Sigmoid colon (tissue), 7 donors: ENCODE data around the gene MIDN. TPM values are rescaled to one million over a fixed set of nuclear protein-coding genes. Genes with fewer than 3 reads are reported as not detected.

Experiments used
- DNase-seq: peaks from one replicate; pipeline ENCODE4 v3.0.0-alpha.2; 2019
- H3K27ac ChIP-seq, 4 donors: fragments of 200-600 bp; sonication (generic); one replicate each; pipeline ENCODE4 v1.5.1; 2016 to 2019; ENCODE audit warnings: mild to moderate bottlenecking in 1 of 4
- H3K27me3 ChIP-seq, 3 donors: fragments of 200-600 bp; sonication (generic); one replicate each; pipeline ENCODE4 v1.5.1; 2019; ENCODE audit warnings: mild to moderate bottlenecking in 1 of 3
- H3K36me3 ChIP-seq, 4 donors: fragments of 200-600 bp; sonication (generic); one replicate each; pipeline ENCODE4 v1.5.1; 2016 to 2019
- H3K4me1 ChIP-seq, 4 donors: fragments of 200-600 bp; sonication (generic); one replicate each; pipeline ENCODE4 v1.5.1; 2017 to 2019
- H3K4me3 ChIP-seq, 4 donors: fragments of 200-600 bp; sonication (generic); one replicate each; pipeline ENCODE4 v1.5.1; 2017 to 2019; ENCODE audit warnings: mild to moderate bottlenecking in 2 of 4, moderate library complexity in 1 of 4
- H3K9me3 ChIP-seq, 4 donors: fragments of 200-600 bp in 3 of 4; sonication (generic) in 3 of 4; one replicate each; pipeline versions ENCODE4 v1.5.1 to v1.6.1; 2013 to 2019
- CTCF ChIP-seq, 4 experiments: fragments of 450-650 bp in 3 of 4; fragments of 200-600 bp in 1 of 4; IDR thresholded peaks; one replicate each; pipeline ENCODE4 v1.5.1; 2016 to 2019; ENCODE audit warnings: antibody characterized with exemption in 4 of 4, mild to moderate bottlenecking in 3 of 4, moderate library complexity in 2 of 4
- EP300 ChIP-seq, 4 donors: sonication (generic); formaldehyde crosslinking; IDR thresholded peaks; one replicate each; pipeline ENCODE4 v1.6.1; 2017; ENCODE audit warnings: antibody characterized with exemption in 4 of 4
- POLR2A ChIP-seq, 2 donors: fragments of 450-650 bp; IDR thresholded peaks; one replicate each; pipeline ENCODE4 v1.6.1; 2016; ENCODE audit warnings: antibody characterized with exemption in 2 of 2, mild to moderate bottlenecking in 2 of 2, moderate library complexity in 2 of 2
- POLR2AphosphoS5 ChIP-seq, 4 donors: sonication (generic); formaldehyde crosslinking; IDR thresholded peaks; one replicate each; pipeline ENCODE4 v1.6.1; 2017; ENCODE audit warnings: antibody characterized with exemption in 4 of 4
- WGBS, 2 donors: extraction: QIAGEN DNeasy Blood & Tissue Kit; methylation state at CpG; one replicate each; pipeline ENCODE4 v1.1.7; 2013; 5-methylcytosine and 5-hydroxymethylcytosine counted together
- intact Hi-C: fragments of 100-400 bp; cut with DNase I; formaldehyde crosslinking; loops from one replicate; pipeline ENCODE4 v1.15.1; 2023
- polyA plus RNA-seq, 3 donors: library from polyadenylated mRNA; stranded (reverse); fragments of 200-250 nt; gene quantifications; one replicate each; pipeline ENCODE4 v1.2.3, GENCODE V29; 2013
- total RNA-seq, 4 donors: library from RNA; depleted of rRNA; stranded (reverse); fragments of >200 nt; gene quantifications; one replicate each; pipeline ENCODE4 v1.1.0, GENCODE V29; 2016
- donor health status: healthy with polysubstance abuse.
- donor health status: Bipolar disorder and iron deficiency.
- donor health status: healthy.

MIDN gene
- total and polyA plus RNA-seq, 7 donors: 14.6 to 87.0 (median 42.1) TPM

GRCh38 chr19:1307320-1307719, 58.9 kb downstream of the MIDN start:
- H3K9me3 ChIP-seq: no peaks in the 10 kb centered on the region
- H3K4me1 ChIP-seq: no peaks in the 10 kb centered on the region
- H3K36me3 ChIP-seq: no peaks in the 10 kb centered on the region
- no peak for DNase-seq
- intact Hi-C loops: no loop called here
- no peak overlapping the region for H3K4me3 ChIP-seq
- no peak for TF ChIP-seq POLR2AphosphoS5 (IDR thresholded peaks at IDR 0.05)
- no peak for TF ChIP-seq EP300 (IDR thresholded peaks at IDR 0.05)
- no peak for TF ChIP-seq CTCF (IDR thresholded peaks at IDR 0.05)
- TF ChIP-seq POLR2A (IDR thresholded peaks at IDR 0.05): no peak
- 93 to 96% methylated on average over 38 of the region's 38 CpGs for WGBS, 2 donors
- no peak overlapping the region for H3K27ac ChIP-seq
- peaks cover 0 to 25% (median 0%) of the 10 kb centered on the region in 3 donors for H3K27me3 ChIP-seq

- Histone ChIP-seq H3K9me3 (no peaks in the 10 kb centered on the region), H3K27me3 (peaks cover 0 to 27% (median 3%) of the 10 kb centered on the region in 3 donors), H3K36me3 (no peaks in the 10 kb centered on the region), H3K27ac (no peak overlapping the region), H3K4me1 (no peaks in the 10 kb centered on the region), H3K4me3 (no peak overlapping the region)
- intact Hi-C loops: no loop called here
- 93 to 95% methylated on average over 20 of the region's 20 CpGs for WGBS, 2 donors
- no peak for DNase-seq
- no peak for TF ChIP-seq EP300 (IDR thresholded peaks at IDR 0.05)
Observed at GRCh38 chr19:1307755-1308303, 59.4 kb downstream of the MIDN start.

- Histone ChIP-seq H3K4me1 (no peaks in the 10 kb centered on the region), H3K27ac (no peak overlapping the region), H3K27me3 (peaks cover 0 to 36% (median 12%) of the 10 kb centered on the region in 3 donors), H3K9me3 (no peaks in the 10 kb centered on the region), H3K4me3 (no peak overlapping the region), H3K36me3 (no peaks in the 10 kb centered on the region)
- intact Hi-C loops: no loop called here
- 50 to 68% methylated on average over 11 of the region's 11 CpGs for WGBS, 2 donors
- DNase-seq: no peak
- TF ChIP-seq EP300 (IDR thresholded peaks at IDR 0.05): no peak
- TF ChIP-seq POLR2AphosphoS5 (IDR thresholded peaks at IDR 0.05): no peak
- no peak for TF ChIP-seq CTCF (IDR thresholded peaks at IDR 0.05)
- no peak for TF ChIP-seq POLR2A (IDR thresholded peaks at IDR 0.05)
Observed at GRCh38 chr19:1308718-1309117, 60.3 kb downstream of the MIDN start.

Other genes starting within 250 kb of the MIDN start
- gene GRIN3B, start 248.2 kb upstream of the MIDN start, total RNA-seq: under 1 TPM in 1 of 4 donors, not detected in 3; 0.14 TPM
- gene GRIN3B, start 248.2 kb upstream of the MIDN start, polyA plus RNA-seq: under 1 TPM in 1 of 3 donors, not detected in 2; 0.04 TPM
- gene TMEM259, start 227.5 kb upstream of the MIDN start, total RNA-seq: 100 to 1,000 TPM in 2 of 4 donors, 10 to 100 TPM in 2; 85.6 to 174 (median 126) TPM
- gene TMEM259, start 227.5 kb upstream of the MIDN start, polyA plus RNA-seq: 100 to 1,000 TPM in 1 of 3 donors, 10 to 100 TPM in 2; 19.2 to 232 (median 25.9) TPM
- gene RNU6-2, start 227.1 kb upstream of the MIDN start, total RNA-seq: not detected
- gene RNU6-2, start 227.1 kb upstream of the MIDN start, polyA plus RNA-seq: not detected
- gene CNN2, start 222.0 kb upstream of the MIDN start, total RNA-seq: 10 to 100 TPM; 25.5 to 59.0 (median 36.3) TPM
- gene CNN2, start 222.0 kb upstream of the MIDN start, polyA plus RNA-seq: 100 to 1,000 TPM in 1 of 3 donors, 10 to 100 TPM in 2; 48.0 to 115 (median 53.9) TPM
- gene ABCA7, start 208.5 kb upstream of the MIDN start, total RNA-seq: 10 to 100 TPM in 2 of 4 donors, 1 to 10 TPM in 2; 3.8 to 20.5 (median 10.9) TPM
- 10 to 100 TPM in 1 of 3 donors, 1 to 10 TPM in 2; 1.8 to 25.1 (median 9.9) TPM for gene ABCA7, start 208.5 kb upstream of the MIDN start, polyA plus RNA-seq
- gene ARHGAP45, start 181.4 kb upstream of the MIDN start, total RNA-seq: 10 to 100 TPM; 12.8 to 21.6 (median 18.2) TPM
- gene ARHGAP45, start 181.4 kb upstream of the MIDN start, polyA plus RNA-seq: 100 to 1,000 TPM in 1 of 3 donors, 10 to 100 TPM in 2; 38.6 to 103 (median 39.0) TPM
- 100 to 1,000 TPM in 2 of 4 donors, 10 to 100 TPM in 2; 82.0 to 203 (median 104) TPM for gene POLR2E, start 153.2 kb upstream of the MIDN start, total RNA-seq
- 100 to 1,000 TPM; 124 to 175 (median 133) TPM for gene POLR2E, start 153.2 kb upstream of the MIDN start, polyA plus RNA-seq
- 100 to 1,000 TPM; 269 to 433 (median 371) TPM for gene GPX4, start 144.6 kb upstream of the MIDN start, total RNA-seq
- gene GPX4, start 144.6 kb upstream of the MIDN start, polyA plus RNA-seq: 100 to 1,000 TPM; 311 to 662 (median 643) TPM
- 10 to 100 TPM in 3 of 4 donors, 1 to 10 TPM in 1; 6.8 to 91.9 (median 14.7) TPM for gene SBNO2, start 74.3 kb upstream of the MIDN start, total RNA-seq
- 10 to 100 TPM; 11.4 to 75.0 (median 14.8) TPM for gene SBNO2, start 74.3 kb upstream of the MIDN start, polyA plus RNA-seq
- 10 to 100 TPM; 36.4 to 51.0 (median 42.7) TPM for gene STK11, start 42.8 kb upstream of the MIDN start, total RNA-seq
- gene STK11, start 42.8 kb upstream of the MIDN start, polyA plus RNA-seq: 10 to 100 TPM; 31.2 to 86.5 (median 41.8) TPM
- under 1 TPM in 3 of 4 donors, not detected in 1; 0.36 to 0.82 (median 0.81) TPM for gene CBARP, start 10.6 kb upstream of the MIDN start, total RNA-seq
- gene CBARP, start 10.6 kb upstream of the MIDN start, polyA plus RNA-seq: under 1 TPM in 1 of 3 donors, not detected in 2; 0.36 TPM
- gene ATP5F1D, start 6.8 kb upstream of the MIDN start, total RNA-seq: 100 to 1,000 TPM in 3 of 4 donors, 10 to 100 TPM in 1; 74.7 to 112 (median 104) TPM
- gene ATP5F1D, start 6.8 kb upstream of the MIDN start, polyA plus RNA-seq: 100 to 1,000 TPM; 294 to 390 (median 352) TPM
- 1,000 to 10,000 TPM in 1 of 4 donors, 100 to 1,000 TPM in 3; 602 to 1,004 (median 791) TPM for gene CIRBP, start 20.7 kb downstream of the MIDN start, total RNA-seq
- 100 to 1,000 TPM; 129 to 455 (median 265) TPM for gene CIRBP, start 20.7 kb downstream of the MIDN start, polyA plus RNA-seq
- 10 to 100 TPM; 24.7 to 49.3 (median 29.8) TPM for gene FAM174C, start 26.9 kb downstream of the MIDN start, total RNA-seq
- 10 to 100 TPM; 37.0 to 87.8 (median 60.1) TPM for gene FAM174C, start 26.9 kb downstream of the MIDN start, polyA plus RNA-seq
- not detected for gene EFNA2, start 37.3 kb downstream of the MIDN start, total RNA-seq
- gene EFNA2, start 37.3 kb downstream of the MIDN start, polyA plus RNA-seq: 10 to 100 TPM; 23.4 to 40.6 (median 25.2) TPM
- gene NDUFS7, start 135.3 kb downstream of the MIDN start, total RNA-seq: 100 to 1,000 TPM in 3 of 4 donors, 10 to 100 TPM in 1; 99.4 to 156 (median 128) TPM
- 100 to 1,000 TPM; 182 to 262 (median 192) TPM for gene NDUFS7, start 135.3 kb downstream of the MIDN start, polyA plus RNA-seq
- gene GAMT, start 153.0 kb downstream of the MIDN start, total RNA-seq: 10 to 100 TPM in 3 of 4 donors, 1 to 10 TPM in 1; 7.8 to 16.6 (median 11.5) TPM
- 1 to 10 TPM; 1.8 to 6.0 (median 5.7) TPM for gene GAMT, start 153.0 kb downstream of the MIDN start, polyA plus RNA-seq
- 10 to 100 TPM; 28.2 to 54.4 (median 42.2) TPM for gene DAZAP1, start 159.0 kb downstream of the MIDN start, total RNA-seq
- 100 to 1,000 TPM in 1 of 3 donors, 10 to 100 TPM in 2; 51.1 to 132 (median 51.6) TPM for gene DAZAP1, start 159.0 kb downstream of the MIDN start, polyA plus RNA-seq
- 1,000 to 10,000 TPM; 3,601 to 5,641 (median 3,840) TPM for gene RPS15, start 189.8 kb downstream of the MIDN start, total RNA-seq
- gene RPS15, start 189.8 kb downstream of the MIDN start, polyA plus RNA-seq: 1,000 to 10,000 TPM; 2,516 to 4,453 (median 3,359) TPM
- gene APC2, start 201.5 kb downstream of the MIDN start, total RNA-seq: 1 to 10 TPM in 2 of 4 donors, under 1 TPM in 2; under 0.01 to 2.0 (median 0.91) TPM
- 1 to 10 TPM in 1 of 3 donors, not detected in 2; 1.2 TPM for gene APC2, start 201.5 kb downstream of the MIDN start, polyA plus RNA-seq
- 10 to 100 TPM; 19.6 to 26.0 (median 22.2) TPM for gene C19orf25, start 230.6 kb downstream of the MIDN start, total RNA-seq
- 10 to 100 TPM; 38.4 to 51.5 (median 48.3) TPM for gene C19orf25, start 230.6 kb downstream of the MIDN start, polyA plus RNA-seq
- 1 to 10 TPM in 3 of 4 donors, under 1 TPM in 1; 0.99 to 5.0 (median 3.1) TPM for gene PCSK4, start 241.8 kb downstream of the MIDN start, total RNA-seq
- gene PCSK4, start 241.8 kb downstream of the MIDN start, polyA plus RNA-seq: 1 to 10 TPM in 2 of 3 donors, not detected in 1; 1.2 to 4.1 TPM
- gene REEP6, start 242.6 kb downstream of the MIDN start, total RNA-seq: 1 to 10 TPM in 2 of 4 donors, under 1 TPM in 1, not detected in 1; 0.33 to 2.9 (median 1.6) TPM
- gene REEP6, start 242.6 kb downstream of the MIDN start, polyA plus RNA-seq: 1 to 10 TPM in 2 of 3 donors, under 1 TPM in 1; 0.92 to 5.6 (median 2.4) TPM